Measurements from ENCODE around the gene GOLGA6C.
"Not testable (repeated sequence)": the region's sequence is repeated elsewhere in the genome, so short reads cannot be mapped to it uniquely, and the experiment has no call there.

GOLGA6C gene, protein sequence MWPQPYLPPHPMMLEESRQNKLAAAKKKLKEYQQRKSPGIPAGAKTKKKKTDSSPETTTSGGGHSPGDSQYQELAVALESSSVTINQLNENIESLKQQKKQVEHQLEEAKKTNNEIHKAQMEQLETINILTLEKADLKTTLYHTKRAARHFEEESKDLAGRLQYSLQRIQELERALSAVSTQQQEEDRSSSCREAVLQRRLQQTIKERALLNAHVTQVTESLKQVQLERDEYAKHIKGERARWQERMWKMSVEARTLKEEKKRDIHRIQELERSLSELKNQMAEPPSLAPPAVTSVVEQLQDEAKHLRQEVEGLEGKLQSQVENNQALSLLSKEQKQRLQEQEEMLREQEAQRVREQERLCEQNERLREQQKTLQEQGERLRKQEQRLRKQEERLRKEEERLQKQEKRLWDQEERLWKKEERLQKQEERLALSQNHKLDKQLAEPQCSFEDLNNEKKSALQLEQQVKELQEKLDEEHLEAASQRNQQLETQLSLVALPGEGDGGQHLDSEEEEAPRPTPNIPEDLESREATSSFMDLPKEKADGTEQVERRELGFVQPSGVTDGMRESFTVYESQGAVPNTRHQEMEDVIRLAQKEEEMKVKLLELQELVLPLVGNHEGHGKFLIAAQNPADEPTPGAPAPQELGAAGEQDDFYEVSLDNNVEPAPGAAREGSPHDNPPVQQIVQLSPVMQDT

GRCh38 chr15:75258034-75258433 lies at the start of gene GOLGA6C:
TSS of gene GOLGA6C (plus strand) at chr15:75258334. CDS start at chr15:75258599, 265 bp downstream.
- not testable (repeated sequence) for DNase-seq (ENCODE audit: low read depth, low spot score)

- DNase-seq (ENCODE audit: low read depth, low spot score): no peak
Observed at GRCh38 chr15:75208501-75209288, 49.4 kb upstream of the GOLGA6C start.

DNA sequence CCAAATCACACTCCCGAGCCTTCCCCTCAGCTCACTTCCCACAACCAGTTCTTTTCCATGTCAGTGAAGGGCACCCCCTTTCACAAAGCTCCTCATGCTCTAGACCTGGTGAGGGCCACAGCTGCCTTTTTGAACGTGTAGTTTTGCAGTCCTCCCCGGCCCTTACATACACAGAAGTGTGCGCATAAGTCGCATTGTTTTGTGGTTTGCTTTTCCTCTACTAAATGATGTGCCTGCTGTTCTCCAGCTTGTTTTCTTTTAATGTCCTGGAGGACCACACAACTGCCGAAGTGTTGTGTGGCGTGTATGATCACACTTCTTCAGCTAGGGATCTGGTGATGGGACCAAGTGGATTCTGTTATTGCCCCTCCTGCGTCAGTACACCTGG lies 48.9 kb upstream of the GOLGA6C start:
- DNase-seq (ENCODE audit: low read depth, low spot score): no peak

DNA sequence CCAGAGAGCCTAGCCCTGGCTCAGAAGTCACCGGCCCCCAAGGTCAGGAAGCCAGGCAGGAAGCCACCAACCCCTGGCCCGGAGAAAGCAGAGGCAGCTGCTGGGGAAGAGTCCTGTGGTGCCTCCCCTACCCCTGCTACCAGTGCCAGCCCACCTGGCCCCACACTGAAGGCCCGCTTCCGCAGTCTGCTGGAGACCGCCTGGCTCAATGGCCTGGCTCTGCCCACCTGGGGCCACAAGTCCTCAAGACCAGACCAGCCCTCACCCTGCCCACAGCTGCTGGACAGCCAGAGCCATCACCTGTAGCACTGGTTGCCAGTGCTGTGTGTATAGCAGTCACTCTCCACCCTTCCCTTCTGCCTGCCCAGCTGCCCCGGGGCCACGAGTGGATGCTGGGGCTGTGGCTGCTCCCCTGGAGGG lies 47.3 kb upstream of the GOLGA6C start:
- no peak for DNase-seq (ENCODE audit: low read depth, low spot score)

GRCh38 chr15:75211436-75212199 lies 46.5 kb upstream of the GOLGA6C start:
- no peak for DNase-seq (ENCODE audit: low read depth, low spot score)

- no peak for DNase-seq (ENCODE audit: low read depth, low spot score)
Observed at GRCh38 chr15:75212200-75212858, 45.8 kb upstream of the GOLGA6C start.

- DNase-seq (ENCODE audit: low read depth, low spot score): no peak
Observed at GRCh38 chr15:75213212-75213767, 44.8 kb upstream of the GOLGA6C start.

- DNase-seq (ENCODE audit: low read depth, low spot score): no peak
Observed at GRCh38 chr15:75213768-75214221, 44.3 kb upstream of the GOLGA6C start.

GRCh38 chr15:75214293-75215096 lies 43.6 kb upstream of the GOLGA6C start:
- no peak for DNase-seq (ENCODE audit: low read depth, low spot score)

- DNase-seq (ENCODE audit: low read depth, low spot score): no peak
Observed at GRCh38 chr15:75215107-75216004, 42.8 kb upstream of the GOLGA6C start.

GRCh38 chr15:75217012-75217411 lies 41.1 kb upstream of the GOLGA6C start:
- DNase-seq (ENCODE audit: low read depth, low spot score): no peak

DNA sequence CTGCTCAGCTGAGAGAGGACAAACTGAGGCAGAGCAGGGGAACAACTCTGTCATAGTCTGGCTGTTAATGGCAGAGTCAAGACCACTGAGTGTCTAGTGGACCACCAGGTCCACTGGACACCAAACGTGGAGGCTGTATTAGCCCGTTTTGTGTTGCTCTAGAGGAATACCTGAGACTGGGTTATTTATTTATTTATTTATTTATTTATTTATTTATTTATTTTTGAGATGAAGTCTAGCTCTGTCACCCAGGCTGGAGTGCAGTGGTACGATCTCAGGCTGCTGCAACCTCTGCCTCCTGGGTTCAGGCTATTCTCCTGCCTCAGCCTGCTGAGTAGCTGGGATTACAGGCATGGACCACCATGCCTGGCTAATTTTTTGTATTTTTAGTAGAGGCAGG lies 40.6 kb upstream of the GOLGA6C start:
- DNase-seq (ENCODE audit: low read depth, low spot score): not testable (repeated sequence)

DNA sequence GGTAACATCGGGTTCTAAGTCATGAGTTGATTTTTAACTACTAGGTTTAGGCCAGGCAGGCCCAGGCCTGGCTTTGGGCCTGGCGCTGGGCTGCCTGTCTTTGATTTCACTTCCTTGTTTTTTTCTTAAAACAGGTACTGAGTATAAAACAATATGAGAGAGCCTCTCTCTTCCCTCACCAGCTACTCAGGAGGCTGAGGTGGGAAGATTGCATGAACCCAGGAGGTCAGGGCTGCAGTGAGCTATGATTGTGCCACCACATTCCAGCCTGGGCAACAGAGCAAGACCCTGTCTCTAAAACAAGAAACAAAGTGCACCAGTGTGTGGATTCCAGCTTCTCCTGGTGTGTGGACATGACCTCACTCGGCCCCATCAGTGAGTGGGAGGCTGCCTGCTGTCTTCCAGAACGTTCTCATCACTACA lies 38.6 kb upstream of the GOLGA6C start:
- DNase-seq (ENCODE audit: low read depth, low spot score): not testable (repeated sequence)

DNA sequence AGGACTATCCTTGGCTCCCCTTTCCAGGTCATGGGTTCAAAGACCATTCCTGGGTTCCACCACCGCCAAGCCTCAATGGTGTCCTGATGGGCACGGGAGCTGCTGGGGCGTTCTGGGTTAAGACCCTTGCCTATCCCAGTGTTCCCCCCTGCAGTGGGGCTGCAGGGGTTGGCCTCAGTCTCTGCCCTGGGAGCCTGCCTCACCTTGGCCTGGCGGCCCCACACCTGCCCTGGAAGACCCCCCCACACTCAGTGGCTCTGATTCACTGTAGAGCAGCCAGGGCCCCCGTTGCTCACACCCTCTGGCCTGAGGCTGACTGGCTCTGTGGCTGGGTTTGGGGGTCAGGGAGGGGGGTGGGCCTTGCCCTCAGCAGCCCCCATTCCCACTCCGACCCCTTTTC lies 34.4 kb upstream of the GOLGA6C start:
- DNase-seq (ENCODE audit: low read depth, low spot score): no peak

GRCh38 chr15:75224281-75224680 lies 33.9 kb upstream of the GOLGA6C start:
- DNase-seq (ENCODE audit: low read depth, low spot score): no peak

DNA sequence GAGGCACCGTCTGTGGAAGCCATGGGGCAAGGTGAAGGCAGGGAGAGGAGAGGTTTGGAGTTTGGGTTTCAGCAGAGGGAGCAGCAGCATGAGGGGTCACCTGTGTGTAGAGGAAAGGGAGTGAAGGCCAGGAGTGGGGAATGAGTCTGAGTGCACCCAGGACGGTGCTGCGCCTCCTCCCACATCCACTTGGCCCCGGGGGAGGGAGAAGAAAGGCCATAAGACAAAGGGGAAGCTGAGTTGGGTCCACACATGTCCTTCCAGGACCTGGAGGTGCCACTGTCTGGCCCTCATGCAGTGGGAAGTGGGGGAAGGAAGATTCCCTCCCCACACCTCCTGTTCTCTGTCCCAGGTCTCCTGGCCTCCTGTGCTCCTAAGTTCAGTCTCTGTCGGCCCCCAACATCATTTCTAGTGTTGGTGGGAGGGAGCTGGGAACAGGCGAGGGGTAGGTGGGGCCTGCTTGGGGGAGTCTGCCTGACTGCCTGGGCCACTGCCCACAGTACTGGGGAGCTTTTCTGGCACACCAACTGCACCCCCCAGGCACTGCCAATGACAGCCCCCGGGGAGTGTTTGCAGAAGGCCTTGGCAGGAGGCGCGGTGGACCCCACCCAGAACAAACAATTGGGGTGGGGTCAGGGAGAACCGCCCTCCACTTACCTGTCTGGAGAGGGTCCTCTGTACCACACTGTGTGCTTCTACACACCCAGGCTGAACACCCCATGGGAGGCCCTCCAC lies 32.9 kb upstream of the GOLGA6C start:
- DNase-seq (ENCODE audit: low read depth, low spot score): not testable (repeated sequence)

- no peak for DNase-seq (ENCODE audit: low read depth, low spot score)
Observed at GRCh38 chr15:75225951-75226732, 32.0 kb upstream of the GOLGA6C start.
